Activated naive CD4-positive, alpha-beta T cell treated with Interleukin-2 at 50 U/mL for 16 hours (primary cell): ENCODE data around the gene TTYH1.

Experiments
- DNase-seq: peaks from one replicate; pipeline ENCODE4 v3.0.0-alpha.2; 2020

Gene TTYH1

GRCh38 chr19:54448040-54448773, 32.9 kb downstream of the TTYH1 start:
- DNase-seq: peak; percentile 44

GRCh38 chr19:54448774-54449700, 33.8 kb downstream of the TTYH1 start, which contains the start of gene LENG8:
Gene LENG8, plus strand, starts transcription at chr19:54449199. Its CDS starts 2,146 bp downstream, at chr19:54451345.
- DNase-seq: peak; percentile 96

GRCh38 chr19:54449701-54450069, 34.4 kb downstream of the TTYH1 start:
- DNase-seq: no peak

GRCh38 chr19:54451331-54451871, 36.1 kb downstream of the TTYH1 start:
- DNase-seq: no peak

DNA sequence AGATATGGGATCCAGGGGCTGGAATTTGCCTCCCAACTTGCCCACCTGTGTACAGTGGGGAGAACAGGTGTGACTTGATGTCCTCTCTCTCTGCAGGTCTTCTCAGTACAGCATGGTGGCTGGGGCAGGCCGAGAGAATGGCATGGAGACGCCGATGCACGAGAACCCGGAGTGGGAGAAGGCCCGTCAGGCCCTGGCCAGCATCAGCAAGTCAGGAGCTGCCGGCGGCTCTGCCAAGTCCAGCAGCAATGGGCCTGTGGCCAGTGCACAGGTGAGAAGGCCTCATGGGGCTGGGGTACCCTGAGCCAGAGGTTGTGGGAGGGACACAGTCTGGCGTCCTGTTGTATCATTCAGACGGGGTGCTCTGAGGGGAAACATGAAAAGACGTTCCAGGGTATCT, 36.7 kb downstream of the TTYH1 start:
- DNase-seq: no peak

DNA sequence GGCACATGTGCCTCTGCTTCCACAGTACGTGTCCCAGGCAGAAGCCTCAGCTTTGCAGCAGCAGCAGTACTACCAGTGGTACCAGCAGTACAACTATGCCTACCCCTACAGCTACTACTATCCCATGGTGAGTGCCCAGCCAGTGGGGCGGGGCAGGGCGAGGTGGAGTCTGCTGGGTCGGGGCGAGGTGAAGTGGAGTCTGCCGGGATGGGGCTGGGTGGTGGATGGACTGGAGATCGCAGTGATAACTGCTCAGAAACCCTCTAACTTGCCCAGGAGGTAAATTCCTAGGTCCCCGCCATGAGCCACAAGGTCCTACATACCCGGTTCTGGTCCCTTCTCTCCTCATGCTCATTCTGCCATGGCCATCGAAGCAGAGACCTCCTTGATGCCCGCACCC, 37.4 kb downstream of the TTYH1 start:
- no peak for DNase-seq

DNA sequence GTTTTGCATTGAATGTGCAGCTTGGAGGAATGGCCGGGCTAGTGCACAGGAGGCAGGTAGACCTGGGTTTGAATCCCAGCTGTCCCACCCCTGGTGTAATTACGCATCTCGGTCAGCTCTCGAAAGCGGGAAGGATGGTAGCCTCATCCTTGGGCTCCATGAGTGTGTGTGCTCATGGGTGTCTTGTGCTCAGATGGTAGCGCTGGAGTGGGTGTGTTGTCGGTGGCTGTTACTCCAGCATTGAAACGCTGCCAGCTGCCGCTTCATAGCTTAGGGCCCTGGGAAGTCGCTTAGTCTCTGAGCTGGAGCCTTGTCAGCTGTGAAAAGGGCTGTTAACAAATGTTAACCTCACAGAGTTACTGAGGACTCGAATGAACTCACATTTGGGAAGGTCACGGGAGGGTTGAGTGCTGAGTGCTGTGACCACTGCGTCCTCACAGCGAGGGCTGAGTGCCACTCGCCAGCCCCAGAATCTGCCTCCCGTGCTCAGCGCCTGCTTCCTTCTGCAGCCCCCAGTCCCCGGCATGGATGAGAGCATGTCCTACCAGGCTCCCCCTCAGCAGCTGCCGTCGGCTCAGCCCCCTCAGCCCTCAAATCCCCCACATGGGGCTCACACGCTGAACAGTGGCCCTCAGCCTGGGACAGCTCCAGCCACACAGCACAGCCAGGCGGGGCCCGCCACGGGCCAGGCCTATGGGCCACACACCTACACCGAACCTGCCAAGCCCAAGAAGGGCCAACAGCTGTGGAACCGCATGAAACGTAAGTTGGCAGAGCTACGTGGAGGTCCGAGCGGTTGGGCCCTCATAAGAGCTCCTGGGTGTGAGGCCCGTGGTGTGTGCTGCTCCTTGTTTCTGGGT, 38.9 kb downstream of the TTYH1 start:
- no peak for DNase-seq

DNA sequence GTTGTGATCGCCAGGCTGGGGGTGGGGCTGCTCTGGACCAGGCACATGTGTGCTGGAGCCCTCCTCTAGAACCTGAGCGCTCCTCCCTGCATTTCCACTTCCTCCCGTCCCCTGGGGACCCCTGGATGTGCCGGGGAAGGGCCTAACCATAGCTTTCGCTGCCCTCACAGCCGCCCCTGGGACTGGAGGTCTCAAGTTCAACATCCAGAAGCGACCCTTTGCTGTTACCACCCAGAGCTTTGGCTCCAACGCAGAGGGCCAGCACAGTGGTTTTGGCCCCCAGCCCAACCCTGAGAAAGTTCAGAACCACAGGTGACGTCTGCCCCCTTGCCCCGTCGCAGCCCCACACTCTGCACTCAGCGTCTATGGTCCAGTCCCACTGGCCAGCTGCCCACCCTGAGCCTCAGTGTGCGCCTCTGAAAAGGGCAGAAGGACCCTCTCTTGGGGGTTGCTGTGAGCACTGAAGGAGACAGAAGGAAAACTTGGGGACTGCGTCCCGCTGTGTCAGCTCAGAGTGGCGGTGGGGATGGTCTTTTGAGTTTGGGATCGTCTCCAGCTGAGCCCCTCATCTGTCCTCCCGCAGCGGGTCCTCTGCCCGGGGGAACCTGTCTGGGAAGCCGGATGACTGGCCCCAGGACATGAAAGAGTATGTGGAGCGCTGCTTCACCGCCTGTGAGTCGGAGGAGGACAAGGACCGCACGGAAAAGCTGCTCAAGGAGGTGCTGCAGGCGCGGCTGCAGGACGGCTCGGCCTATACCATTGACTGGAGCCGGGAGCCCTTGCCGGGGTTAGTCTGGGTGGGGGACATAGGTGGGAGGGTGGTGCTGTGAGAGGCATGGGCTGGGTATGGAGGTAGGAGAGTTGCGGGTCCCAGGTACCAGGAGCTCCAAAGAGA, 39.8 kb downstream of the TTYH1 start:
- no peak for DNase-seq

GRCh38 chr19:54455786-54456422, 40.6 kb downstream of the TTYH1 start:
- no peak for DNase-seq

GRCh38 chr19:54456423-54457373, 41.4 kb downstream of the TTYH1 start:
- DNase-seq: no peak

- DNase-seq: no peak
Measured at GRCh38 chr19:54457773-54458647, 42.7 kb downstream of the TTYH1 start.

GRCh38 chr19:54458648-54459281, 43.5 kb downstream of the TTYH1 start:
- DNase-seq: no peak

GRCh38 chr19:54459282-54460229, 44.3 kb downstream of the TTYH1 start:
- no peak for DNase-seq

DNA sequence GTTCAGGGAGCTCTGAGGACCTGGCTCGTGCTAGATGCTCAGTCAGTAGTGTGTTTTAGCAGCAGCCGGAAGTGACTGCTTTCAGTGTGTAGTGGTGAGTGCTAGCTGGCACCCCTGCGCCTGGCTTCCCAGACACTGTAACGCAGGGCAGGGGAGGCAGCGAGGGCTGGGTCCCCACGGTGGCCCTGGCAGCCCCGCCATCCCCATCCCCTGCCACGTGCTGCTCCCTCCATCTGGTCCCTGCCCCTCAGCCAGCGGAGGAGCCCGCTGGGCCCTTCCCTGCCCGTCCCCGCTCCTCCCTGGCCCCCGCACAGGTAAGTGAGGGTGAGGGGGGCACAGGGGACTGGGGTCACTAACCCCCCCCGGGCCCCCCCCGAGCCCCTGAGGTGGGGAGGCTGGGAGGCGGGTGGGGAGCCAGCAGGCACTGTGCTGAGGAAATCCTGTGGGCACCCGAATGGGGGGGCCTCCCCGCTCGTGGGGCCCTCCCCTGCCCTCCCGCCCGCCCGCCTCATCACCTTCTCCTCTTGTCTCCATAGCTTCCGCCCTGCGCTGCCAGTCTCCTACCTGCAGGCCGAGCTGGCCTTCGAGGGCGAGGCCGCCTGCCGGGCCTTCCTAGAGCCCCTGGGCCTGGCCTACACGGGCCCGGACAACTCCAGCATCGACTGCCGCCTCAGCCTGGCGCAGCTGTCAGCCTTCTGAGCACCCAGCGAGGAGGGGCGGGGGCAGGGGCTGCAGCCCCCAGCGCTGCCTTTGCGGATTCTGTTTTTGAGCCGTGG, 45.2 kb downstream of the TTYH1 start:
- DNase-seq: no peak

DNA sequence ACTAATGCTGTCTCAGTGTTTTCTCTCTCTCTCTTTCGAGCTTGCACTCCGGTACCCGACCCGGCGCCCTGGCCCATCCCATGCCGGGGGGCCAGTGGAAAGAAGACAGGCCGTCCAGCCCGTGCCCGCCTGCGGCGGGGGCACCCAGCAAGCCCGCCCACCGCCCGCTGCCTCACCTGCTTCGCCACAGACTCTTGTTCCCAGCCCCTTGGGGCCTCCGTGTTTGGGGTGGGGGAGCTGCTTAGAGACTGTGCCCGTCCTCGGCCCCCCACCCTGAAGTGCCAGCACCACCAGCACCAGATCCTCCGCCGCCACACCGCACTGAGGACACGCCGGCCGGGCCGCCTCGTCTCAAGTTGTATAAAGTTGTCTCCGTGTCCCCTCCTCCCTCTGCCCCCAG, 45.9 kb downstream of the TTYH1 start:
- no peak for DNase-seq

DNA sequence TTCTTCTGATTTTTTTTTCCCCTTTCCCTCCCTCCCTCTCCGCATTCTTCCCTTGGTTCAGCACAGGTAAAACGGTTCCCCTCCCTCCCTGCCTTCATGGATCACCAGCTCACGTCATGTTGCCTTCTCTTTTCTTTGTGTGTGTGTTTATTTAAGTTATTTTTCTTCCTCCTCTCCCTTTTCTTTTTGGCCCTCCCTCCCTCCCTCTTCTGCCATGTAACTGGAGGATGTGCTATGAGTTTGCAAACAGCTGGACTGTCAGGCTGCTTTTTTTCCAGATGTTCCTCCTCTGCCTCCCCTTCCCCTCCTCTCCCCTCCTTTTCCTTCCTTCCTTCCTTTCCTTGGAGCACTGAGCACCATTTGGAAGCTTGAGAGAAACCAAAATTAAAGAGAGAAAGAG, 46.3 kb downstream of the TTYH1 start:
- no peak for DNase-seq
